Stimulated activated CD8-positive, alpha-beta memory T cell treated with anti-CD3 and anti-CD28 coated beads, Interleukin-2, amount 100 ng/mL, for 48 hours (primary cell): ENCODE results near the gene CCL17.
"Not testable (repeated sequence)": the region's sequence is repeated elsewhere in the genome, so short reads cannot be mapped to it uniquely, and the experiment has no call there.

Experiments
- DNase-seq, 2 donors: peaks; one replicate each; pipeline ENCODE4 v3.0.0-alpha.2; 2020; ENCODE audit warnings: low read depth in 2 of 2

Gene CCL17

DNA sequence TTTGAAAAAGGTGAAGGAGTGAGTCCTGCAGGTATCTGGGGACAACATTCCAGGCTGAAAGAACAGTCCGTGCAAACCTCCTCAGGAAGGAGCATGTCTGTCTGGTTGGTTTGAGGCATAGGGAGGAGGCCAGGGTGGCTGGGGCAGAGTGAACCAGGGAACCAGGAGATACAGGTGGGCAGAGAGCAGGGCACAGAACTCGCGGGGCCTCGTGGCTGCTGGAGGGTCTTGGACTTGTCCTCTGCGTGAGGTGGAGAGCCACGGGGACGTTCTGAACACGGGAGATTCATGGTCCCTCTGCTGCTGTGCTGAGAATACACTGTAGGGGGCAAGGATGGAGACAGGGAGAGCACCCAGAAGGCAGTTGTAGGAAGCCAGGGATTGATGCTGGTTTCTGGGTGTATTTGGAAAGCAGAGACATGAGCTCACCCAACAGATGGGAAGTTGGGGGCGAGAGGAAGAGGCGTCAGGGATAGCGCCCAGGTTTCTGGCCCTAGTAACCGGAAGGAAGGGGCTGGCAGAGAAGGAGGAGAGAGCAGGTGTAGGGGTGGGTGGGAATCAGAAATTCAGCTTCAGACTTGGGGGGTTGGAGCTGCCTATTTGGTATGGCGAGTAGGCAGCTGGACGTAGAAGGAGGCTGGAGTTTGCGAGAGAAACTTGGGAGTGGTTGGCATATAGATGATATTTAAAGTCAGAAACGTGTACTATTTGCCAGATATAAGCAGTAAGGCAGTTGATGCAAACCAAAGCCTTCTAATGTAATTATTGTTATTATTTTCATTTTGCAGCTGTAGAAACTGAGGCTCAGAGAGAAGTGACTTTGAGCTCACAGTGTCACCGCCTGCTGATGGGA, at the start of gene CCL17:
Gene CCL17, plus strand, starts transcription at position 803 of the 853 bp plus-strand sequence. CDS start 9,166 bp downstream, outside the sequence.
- DNase-seq, result no peak

DNA sequence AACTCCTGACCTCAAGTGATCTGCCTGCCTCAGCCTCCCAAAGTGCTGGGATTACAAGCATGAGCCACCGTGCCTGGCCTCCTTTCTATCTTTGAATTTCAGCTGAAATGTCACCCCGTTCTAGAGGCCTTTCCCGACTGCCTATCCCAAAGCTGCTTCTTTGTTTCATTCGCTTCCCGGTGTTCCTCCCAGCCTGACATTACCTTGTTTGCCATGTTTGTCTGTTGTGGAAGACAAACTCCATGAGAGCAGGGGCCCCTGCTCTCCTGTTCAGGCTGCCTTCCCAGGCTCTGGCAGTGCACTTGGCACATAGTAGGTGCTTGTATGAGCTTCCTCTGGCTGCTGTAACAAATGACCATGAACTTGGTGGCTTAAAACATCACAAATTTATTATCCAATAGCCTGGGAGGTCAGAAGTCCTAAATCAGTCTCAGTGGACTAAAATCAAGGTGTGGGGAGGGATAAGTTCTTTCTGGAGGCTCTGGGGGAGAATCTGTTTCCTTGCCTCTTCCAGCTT, 48.6 kb upstream of the CCL17 start:
- no peak for DNase-seq

DNA sequence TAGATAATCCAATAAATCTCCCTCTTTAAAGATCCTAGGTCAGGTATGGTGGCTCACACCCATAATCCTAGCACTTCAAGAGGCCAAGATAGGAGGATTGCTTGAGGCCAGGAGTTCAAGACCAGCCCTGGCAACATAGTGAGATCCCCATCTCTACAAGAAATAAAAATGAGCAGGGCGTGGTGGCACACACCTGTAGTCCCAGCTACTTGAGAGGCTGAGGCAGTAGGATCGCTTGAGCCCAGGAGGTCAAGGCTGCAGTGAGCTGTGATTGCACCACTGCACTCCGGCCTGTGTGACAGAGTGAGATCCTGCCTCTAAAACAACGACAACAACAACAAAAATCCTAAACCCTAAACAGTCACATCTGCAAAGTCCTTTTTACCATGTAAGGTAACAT, 48.0 kb upstream of the CCL17 start:
- no peak for DNase-seq

DNA sequence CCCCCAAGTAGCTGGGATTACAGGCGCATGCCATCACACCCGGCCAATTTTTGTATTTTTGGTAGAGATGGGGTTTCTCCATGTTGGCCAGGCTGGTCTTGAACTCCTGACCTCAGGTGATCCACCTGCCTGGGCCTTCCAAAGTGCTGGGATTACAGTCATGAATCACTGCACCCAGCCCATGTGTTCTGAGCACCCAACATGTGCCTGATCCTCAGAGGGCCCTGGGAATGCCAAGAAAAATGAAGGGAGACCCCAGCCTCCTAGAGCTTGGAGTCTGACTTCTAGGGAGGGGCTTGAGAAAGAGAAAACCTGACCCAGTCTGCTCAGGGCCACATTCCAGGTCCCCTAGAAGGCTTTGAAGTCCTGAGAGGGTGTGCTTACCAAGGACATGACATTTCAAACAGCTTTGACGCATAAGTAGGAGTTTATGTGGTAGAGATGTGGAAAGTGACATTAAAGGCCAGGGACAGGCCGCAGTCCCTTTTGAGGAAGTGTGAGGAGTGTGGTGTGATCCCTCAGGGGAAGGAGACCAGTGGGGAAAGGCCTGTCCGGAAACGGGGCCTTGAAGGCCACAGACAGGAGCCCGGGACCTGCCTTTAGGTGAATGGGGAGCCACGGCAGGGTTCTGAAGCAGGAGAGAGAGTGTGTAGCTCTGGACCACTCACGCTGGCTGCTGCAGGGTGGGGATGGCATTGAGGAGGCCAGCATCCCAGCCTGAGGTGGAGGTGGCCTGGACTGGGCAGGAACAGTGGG, 47.1 kb upstream of the CCL17 start:
- no peak for DNase-seq

DNA sequence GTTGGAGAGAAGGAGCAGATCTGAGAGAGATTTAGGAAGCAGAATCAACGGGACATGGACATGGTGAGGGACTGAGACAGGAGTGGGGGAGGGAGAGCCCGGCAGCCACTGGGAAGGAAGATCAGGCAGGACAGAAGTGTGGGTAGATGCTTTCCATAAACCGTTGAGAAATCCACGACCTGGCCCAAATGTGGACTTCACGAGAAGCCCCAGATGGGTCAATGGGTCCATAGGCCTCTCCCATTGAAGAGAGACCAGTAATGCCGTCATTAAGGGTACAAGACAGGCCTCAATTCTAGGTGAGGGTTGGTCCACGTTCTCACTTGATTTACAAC, 46.5 kb upstream of the CCL17 start:
- DNase-seq, result no peak

DNA sequence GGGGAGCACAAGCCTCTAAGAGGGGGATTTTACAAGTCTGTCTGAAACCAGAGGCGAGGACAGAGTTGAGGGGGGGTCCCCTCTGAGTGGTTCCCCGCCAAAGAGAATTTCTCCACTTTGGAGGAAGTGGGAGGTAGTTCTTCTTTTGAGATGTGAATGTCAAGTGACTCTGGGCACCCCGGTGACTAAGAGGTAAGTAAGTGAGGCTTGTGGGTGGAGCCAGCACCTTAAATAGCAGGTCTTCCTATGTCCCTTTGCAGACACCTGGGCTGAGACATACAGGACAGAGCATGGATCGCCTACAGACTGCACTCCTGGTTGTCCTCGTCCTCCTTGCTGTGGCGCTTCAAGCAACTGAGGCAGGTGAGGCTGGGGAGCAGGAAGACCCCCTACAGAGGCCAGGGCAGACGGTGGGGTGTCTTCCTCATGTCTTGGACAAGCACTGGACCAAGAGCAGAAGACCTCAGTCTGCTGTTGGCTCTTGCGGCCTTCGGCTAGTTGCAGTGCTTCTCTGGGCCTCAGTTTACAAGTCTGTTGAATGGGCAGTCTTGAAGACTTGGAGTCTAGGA, 46.0 kb upstream of the CCL17 start, which contains the start of gene CCL22:
Gene CCL22, plus strand, starts transcription at position 257 of the 569 bp plus-strand sequence. Its CDS starts 34 bp downstream, at position 291.
- DNase-seq, result peak in 1 of 2 donors; percentile 20

DNA sequence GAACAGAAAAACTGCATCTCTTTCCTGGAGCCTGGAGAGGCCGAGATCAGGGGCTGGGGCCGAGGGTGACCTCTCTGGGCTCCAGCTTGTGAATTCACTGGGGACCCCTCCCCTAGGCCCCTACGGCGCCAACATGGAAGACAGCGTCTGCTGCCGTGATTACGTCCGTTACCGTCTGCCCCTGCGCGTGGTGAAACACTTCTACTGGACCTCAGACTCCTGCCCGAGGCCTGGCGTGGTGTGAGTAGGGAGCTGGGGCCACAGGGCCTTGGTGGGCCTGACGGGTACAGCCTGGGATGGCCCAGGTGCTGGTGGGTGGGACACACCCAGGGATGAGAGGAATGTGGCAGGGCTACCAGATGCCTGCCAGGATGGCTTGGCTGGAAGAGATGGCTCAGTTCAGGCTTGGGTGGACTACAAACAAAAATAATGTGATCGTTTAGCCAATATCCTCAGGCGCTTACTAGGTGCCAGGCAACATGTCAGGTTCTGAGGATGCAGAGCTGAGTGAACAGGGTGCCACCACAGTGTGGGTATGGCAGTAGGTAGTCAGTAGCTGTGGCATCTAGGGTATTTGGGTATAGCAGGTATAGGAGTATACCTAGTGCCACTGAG, 44.1 kb upstream of the CCL17 start:
- no peak for DNase-seq

DNA sequence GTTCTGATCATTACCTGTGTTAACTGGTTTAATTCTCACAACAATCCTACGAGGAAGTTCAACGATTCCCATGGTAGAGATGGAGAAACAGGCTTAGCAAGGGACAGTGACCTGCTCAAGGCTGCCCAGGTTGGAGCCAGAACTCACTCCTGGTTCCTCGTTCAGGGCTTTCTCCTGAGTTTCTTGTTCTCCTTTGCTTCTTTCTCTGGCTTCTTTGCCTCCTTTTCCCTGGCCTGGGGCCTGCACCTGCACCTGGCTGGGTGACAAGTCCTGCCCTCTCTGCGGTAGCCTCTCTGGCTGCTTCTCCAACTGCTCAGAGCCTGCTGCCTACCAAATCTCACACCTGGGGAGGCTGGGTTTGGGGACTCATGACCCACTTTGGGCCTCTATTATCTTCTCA, 43.2 kb upstream of the CCL17 start:
- DNase-seq, result no peak

DNA sequence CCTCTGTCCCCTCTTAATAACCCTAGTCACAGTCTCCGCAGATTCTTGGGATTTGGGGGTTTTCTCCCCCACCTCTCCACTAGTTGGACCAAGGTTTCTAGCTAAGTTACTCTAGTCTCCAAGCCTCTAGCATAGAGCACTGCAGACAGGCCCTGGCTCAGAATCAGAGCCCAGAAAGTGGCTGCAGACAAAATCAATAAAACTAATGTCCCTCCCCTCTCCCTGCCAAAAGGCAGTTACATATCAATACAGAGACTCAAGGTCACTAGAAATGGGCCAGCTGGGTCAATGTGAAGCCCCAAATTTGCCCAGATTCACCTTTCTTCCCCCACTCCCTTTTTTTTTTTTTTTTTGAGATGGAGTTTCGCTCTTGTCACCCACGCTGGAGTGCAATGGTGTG, 40.4 kb upstream of the CCL17 start:
- no peak for DNase-seq

DNA sequence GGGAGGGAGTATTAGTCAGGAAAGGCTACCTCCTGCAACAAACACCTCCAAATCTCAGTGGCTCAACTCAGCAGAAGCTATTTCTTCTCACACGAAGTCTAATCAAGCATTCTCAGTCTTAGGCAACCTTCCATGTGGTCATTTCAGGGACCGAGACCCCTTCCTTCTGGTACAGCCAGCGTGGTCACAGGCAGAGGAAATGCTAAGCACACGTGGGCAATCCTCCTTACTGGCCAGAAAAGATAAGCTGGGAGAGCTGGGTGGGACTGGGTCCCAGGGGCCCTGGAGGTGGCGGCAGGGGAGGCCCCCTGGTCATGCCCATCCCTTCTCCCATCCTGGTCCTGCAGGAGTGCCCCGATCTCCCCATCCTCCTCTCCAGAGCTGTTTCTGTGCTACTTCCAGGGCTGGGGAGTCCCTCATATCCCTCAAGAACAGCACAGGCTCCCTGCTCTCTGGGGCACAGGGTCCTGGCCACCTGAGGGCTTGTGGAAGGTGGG, 38.0 kb upstream of the CCL17 start:
- no peak for DNase-seq

DNA sequence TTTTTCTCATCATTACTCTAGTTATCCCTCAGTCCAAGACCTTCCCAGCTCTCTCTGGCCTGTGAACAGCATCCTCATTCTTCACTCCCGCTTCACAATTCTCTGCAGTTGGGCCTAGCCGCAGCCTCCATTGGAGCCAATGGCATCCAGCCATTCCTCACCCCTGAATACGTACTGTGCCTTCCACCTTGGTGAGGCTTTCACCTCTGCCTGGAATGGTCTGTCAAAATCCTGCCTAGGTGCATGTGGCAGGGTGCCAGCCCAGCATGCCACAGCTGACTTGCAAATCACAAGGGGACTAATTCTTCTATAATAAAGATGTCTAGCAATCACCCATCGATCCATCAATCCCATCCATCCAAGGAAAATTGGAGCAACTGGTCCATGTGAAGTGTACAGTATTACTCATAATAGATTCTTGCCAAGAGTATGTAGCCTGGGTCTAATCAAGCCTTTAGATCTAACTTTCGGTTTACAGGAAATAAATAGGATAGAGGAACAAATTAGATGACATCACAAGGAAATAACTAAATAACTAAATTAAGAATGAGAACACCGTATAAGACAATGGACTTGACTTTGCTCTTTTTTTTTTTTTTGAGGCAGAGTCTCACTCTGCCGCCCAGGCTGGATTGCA, 37.3 kb upstream of the CCL17 start:
- no peak for DNase-seq

DNA sequence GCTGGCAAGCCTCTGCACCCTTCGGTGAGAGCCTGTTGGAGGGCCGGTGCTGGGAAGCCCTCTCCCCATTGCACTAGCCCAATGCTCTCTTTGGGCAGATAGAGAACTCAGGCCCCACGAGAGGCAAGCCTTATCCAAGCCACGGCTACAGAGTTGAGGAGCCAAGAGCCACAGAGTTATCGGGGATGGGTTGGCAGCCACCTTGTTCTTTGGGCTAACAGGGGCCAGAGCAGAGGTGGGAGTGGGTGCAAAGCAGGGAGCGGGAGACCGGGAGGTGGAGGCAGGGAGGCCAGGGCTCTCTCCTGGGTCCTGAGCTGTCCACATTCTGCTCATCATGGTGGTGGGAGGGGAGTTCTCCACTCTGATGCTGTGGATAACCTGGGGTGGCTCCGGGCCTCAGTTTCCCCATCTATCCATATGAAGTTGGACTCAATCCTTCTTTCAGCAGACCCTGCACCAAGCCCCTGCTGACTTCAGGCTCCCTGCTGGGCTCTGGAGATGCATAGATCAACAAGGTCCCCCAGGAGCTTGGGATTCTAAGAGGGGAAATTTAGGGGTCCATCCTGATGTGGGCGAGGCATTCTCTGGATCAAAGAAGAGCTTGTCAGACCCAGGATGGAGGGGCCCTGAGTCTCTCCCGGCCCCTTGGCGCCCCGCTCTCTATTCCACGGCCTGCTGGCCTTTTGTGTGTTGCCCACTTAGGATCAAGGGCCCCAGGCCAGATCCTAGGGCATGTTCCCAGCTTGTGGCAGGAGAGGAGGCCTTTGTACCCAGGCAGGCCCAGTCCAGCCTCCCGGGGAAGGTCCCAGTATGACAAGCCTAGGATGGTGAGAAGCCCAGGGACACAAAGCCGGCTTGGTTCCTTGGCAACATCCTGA, 32.8 kb upstream of the CCL17 start:
- DNase-seq, result no peak

DNA sequence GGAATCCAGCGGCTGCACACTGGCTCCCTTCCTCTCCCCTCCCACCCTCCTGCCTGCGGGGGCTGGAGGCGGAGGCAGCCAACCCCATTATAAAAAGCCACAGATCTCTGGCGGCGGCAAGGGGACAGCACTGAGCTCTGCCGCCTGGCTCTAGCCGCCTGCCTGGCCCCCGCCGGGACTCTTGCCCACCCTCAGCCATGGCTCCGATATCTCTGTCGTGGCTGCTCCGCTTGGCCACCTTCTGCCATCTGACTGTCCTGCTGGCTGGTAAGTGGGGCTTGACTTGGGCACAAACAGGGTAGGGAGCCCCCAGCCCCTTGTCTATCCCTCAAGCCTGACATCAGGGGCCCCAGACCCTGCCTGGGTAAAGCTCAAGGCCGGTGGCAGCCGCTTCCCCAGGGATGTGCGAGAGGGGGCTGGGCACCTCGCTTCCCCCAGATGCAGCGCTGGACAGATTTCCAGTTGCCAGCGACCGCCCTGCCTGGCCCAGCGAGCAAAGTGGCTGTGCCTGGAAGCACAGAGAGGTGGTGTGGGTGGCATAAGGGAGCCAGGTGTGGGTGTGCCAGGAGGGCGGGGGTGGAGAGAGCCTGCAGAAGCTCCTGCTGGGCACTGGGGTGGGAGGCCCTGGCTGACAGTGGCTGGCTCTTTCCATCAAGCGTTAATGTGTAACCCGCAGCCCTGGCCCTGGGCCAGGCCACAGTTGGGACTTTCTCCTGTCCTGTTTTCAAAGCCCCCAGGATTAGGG, 32.0 kb upstream of the CCL17 start, which contains the start of gene CX3CL1:
Gene CX3CL1, plus strand, starts transcription at position 119 of the 745 bp plus-strand sequence. Its CDS starts 79 bp downstream, at position 198.
- DNase-seq, result no peak

DNA sequence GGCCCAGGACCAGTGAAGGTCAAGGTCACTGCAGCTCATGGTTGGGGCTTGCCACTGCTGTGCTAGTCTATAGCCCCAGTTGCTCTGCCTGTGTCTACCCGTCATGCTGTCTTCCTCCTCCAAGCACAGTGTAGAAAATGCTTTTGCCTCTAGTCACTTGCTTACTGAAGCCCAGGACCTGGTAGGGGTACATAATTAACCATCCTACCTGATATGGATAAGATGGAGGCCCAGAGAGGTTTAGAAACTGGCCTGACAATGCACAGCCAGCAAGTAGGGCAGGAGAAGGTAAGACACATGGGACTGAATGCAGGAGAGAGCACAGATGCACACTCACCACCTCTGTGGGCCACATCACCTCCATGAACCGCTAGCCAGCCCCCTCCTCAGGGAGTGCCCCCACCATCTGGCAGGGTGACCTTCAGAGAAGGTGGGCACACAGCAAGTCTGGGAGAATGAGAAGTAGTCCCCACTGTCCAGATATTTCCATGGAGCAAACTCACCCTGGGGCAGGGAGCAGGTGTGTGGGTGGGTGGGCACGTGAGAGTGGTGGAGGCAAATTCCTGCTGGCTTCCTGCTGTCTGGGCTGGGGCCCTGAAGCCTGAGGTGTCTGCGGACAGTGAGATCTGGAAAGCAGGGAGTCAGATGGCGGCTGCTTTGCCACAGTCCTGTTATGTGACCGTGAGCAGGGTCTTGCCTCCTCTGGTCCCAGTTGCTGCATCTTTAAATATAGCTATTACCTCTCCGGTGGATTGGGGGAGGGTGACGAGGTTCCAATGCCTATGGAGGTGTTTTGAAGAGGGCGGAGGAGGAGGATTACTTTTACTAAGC, 31.2 kb upstream of the CCL17 start:
- no peak for DNase-seq

DNA sequence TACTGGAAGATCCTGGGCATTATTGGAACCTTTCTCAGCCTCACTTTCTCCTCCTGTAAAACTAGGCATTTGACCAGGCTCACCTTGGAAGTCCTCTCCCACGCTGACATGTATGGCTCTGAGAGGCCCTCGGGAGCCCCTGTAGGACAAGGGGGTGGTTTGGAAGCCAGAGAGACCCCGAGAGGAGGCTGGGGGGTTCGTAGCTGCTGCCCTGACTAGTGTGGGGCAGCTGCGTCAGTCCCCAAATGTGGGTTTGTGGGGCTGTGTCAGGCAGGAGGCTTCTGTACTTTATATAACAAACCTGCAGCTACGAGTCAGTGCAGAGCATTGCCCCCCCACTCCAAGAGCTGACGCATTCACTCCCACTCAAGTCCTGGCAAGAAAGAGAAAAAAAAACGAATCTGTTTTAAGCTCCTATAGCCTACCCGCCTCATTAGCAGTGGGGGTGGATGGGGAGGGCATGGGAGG, 30.5 kb upstream of the CCL17 start:
- peak in 1 of 2 donors; percentile 23 for DNase-seq

DNA sequence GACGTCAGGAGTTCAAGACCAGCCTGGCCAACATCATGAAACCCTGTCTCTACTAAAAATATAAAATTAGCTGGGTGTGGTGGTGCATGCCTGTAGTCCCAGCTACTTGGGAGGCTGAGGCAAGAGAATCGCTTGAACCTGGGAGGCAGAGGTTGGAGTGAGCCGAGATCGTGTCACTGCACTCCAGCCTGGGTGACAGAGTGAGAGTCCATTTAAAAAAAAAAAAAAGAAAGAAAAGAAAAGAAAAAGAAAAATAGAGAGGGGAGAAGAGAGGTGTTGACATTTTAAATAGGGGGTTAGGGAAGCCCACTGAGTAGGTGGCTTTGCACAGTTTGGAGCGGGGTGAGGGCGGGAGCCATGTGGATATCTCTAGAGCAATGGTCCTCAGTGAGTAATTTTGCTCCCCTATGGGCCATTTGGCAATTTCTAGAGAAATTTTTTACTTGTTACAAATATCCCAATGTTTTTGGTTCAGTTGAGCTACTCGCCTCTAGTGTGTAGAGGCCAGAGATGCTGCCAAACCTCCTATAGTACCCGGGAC, 29.6 kb upstream of the CCL17 start:
- not testable (repeated sequence) for DNase-seq

DNA sequence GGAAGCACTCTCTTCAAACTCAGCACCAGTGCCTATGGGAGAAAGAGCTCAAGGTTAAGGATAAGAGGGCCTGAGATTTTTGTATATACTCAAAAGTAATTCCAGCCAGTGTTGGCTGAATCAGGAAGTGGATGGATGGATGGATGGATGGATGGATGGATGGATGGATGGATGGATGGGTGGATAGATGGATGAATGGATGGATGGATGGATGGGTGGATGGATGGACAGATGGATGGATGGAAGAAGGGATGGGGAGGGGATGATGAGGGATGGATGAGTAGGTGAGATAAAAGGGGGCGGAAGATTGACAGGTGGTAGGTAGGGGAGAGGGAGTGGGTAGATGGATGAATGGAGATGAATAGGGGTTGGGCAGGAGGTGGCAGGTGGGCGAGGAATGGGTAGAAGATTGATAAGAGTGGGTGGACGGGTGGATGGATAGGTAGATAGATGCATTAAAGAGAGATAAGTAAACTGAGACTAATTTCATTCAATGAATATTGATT, 28.2 kb upstream of the CCL17 start:
- DNase-seq, result no peak
